LoVo (cell line): ENCODE data around the gene FBN2.
"Not testable (repeated sequence)": the region's sequence is repeated elsewhere in the genome, so short reads cannot be mapped to it uniquely, and the experiment has no call there.

Experiments used
- DNase-seq: peaks from one replicate; pipeline ENCODE4 v3.0.0-alpha.2; 2016; ENCODE audit warnings: low spot score

The FBN2 gene

DNA sequence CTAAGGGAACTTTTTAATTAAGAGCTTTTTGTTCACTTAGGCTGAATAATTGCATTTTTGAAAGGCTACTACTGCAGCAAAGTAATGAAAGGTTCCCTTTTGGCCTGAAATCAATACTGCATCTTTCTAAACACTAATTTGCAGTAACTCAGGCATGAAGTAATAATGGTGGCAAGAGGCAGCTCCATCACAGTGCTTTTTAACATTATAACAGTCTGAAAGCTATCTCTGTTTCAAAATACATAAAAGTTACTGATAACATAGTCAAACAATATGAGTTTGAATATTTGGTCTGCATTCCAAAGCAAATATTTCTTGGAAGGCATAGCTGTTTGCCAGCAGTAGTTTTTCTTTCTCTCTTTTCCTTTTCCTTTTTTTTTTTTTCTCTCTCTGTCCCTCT, 113.4 kb downstream of the FBN2 start:
- no peak for DNase-seq

DNA sequence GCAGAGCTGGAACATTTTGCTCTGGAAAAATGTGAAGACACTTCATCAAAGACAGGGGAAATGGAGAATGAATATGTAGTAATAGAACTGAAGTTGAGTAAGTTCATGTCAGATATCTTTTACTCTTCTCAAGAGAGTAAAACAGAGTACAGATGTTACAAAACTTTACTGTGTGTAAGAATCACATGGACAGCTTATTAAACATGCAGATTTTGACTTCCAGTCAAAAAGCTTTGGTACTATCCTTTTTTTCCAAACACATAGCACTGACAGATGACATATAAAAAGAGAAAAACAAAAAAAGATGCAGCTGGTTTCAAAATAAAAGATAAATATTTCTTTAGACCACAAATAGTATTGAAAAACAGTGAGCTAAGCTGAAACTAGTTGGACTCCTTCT, 115.4 kb downstream of the FBN2 start:
- no peak for DNase-seq

DNA sequence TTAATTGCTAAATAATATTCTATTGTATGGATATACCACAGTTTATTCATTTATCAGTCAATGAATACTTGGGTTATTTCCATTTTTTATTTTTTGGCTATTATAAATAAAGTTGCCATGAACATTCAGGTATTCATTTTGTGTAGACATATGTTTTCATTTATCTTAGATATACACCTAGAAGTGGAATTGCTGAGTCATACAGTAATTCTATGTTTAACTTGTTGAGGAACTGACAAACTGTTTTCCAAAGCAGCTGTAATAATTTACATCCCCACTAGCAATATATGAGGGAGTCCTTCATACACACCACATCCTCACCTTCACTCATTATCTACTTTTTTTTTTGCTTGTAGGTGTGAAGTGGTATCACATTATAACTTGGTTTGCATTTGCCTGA, 123.6 kb downstream of the FBN2 start:
- no peak for DNase-seq

DNA sequence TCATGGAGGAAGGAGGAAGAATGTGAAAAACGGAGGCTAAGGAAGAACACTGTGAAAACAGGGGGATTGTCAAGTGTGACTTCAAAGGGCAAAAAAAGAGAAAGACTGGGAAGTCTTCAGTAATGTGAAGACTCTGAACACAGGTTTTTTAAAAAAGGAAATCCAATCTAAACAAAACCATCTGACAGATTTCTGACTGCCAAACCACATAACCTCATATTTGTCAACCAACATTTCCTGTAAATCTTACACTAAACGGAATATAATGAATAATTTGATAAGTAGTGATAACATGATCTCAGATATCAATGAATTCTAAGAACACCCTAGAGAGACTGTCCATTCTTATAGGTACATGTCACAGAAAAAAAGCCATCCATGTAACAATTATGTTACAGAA, 124.7 kb downstream of the FBN2 start:
- DNase-seq = no peak

DNA sequence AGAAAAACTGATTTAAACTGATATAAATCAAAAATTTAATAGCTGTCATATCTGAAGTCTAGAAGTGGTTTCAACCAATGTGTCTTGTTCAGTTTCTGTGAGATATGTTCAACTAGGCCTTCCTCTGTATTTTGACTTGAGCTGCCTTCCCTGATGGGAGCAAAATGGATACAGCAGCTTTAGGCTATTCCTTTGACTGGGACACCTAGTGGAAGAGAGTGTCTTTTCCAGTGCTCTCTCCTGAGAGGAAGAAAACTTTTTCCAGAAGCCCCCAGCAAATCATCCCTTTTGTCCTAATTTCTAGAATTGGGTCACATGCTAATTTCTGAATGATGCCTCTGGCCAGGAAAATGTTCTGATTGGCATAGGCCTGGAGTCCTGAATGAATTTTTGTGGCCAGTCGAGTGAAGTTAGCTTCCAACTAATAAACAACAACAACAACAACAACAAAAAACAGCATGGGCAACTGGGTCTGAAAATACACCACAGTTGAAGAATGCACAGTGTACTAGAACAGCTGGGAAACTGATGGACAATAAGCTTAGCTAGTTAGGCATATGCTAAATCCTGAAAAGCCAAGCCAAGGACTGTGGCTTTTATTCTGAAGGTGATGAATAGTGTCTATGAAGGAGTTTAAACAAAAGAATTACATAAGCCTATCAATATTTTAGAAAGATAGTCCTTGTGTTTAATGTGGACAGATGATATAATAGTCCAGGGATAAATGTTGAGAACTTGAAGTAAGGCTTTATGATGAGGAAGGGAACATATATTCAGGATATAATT, 125.7 kb downstream of the FBN2 start:
- no peak for DNase-seq

DNA sequence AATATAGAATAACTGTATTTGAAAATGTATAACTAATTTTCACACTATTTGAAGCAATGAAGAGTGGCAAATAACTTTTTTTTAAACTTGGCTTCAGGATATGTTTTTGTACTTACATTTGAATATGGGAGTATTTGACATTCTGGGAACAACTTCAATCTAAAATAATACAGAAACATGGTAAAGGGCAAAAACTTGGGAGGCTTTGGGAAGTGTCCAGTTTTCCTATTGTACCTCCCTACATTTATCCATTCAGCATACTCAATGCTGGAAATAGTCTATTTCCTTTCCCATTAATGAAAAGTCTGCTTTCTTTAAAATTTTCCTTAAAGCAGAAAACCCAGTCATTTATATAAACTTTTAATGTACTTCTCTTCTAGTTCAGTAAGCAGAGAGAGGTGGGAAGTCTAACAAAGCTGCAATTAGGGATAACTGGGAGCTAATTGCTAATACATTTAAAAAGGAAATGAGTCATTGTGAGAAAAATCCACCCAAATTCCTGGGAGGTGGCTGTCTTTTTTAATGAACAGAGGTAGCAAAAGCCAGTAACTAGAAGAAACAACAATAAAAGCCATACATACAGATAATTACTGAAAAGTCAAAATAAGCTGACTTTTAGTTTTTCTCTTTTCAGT, 128.8 kb downstream of the FBN2 start:
- no peak for DNase-seq

DNA sequence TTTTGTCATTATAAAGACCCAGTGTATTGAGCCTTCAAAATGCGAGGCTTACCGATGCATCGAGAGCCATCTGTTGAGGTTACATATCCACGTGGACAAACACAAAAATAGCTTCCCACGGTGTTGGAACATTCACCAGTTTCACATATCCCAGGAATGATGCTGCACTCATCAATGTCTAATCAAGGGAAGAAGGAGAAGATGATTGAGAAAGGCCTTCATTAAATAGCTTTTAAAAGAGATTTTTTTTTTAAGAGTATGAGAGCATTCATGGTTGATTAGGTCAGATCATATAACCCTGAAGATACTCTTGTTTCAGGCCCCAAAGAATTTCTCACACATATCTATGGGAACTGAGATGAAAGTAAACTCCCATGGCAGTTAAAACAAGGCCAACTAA, 129.4 kb downstream of the FBN2 start:
- no peak for DNase-seq

DNA sequence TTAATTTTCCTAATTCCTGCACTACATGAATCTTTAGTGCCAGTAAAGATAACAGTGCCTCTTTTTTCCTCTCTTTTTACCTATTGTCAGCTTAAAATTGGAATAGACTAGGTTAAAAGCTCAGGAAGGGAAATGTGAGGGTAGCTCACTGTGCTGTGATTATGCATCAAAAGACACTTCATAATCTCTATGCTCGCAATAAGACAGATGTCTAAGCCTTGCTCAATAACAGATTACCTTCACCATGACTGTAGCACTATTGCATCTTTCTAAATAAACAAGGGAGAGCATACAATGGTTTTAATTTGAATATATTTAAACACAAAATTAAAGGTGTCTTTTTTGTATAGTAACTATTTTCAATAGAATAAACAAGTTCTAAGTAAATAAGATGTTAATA, 130.1 kb downstream of the FBN2 start:
- no peak for DNase-seq

DNA sequence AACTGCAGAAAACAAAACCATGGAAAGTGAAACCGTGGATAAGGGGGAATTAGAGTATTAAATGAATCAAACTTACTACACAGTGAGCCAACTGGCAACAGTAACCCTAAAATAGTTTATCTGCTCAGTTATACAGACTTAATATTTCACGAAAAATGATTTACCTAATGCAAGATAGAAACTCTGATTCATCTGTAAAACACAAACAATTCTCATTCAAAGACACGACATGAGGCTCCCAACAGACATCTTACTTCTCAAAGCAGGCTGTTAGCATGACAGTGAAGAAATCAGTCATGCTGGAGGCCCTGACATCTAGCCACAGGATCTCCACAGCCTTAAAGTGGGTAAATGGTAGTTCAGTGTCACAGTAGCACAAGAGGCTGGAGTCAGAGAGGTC, 131.2 kb downstream of the FBN2 start:
- DNase-seq = no peak

DNA sequence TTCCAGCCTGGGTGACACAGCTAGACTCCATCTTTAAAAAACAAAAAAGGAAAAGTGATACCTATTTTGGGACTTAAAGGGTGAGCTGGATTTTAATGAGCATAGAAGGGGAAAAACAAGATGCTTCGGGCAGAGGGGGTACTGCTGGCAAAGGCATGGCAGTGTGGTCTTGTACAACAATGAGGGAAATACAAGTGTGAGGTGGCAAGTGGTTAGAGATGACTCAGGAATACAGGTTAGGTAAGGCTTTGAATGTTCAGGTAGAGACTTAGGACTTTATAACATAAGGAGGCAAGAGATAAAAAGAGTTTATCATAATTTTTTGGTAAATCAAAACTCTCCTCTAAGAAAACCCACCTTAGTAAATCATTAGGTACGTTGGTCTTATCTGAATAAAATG, 132.9 kb downstream of the FBN2 start:
- no peak for DNase-seq

DNA sequence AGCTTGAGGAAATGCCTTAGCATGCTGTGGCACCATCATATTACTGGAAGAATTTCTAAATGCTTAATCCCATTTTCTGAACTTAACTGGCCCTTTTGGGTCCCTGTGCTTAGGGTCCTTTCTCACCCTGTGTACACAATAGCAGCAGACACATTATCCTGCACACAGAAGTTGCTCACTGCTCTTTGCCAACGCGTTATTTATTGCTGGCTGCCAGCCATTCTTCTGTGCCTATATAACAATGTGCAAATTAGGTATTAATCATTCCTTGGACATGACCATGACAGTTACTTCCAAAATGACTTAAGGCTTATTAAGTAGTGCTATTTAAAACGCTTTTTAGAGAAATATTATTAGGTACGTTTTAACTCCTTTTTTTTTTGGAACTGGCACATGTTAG, 134.7 kb downstream of the FBN2 start:
- no peak for DNase-seq

DNA sequence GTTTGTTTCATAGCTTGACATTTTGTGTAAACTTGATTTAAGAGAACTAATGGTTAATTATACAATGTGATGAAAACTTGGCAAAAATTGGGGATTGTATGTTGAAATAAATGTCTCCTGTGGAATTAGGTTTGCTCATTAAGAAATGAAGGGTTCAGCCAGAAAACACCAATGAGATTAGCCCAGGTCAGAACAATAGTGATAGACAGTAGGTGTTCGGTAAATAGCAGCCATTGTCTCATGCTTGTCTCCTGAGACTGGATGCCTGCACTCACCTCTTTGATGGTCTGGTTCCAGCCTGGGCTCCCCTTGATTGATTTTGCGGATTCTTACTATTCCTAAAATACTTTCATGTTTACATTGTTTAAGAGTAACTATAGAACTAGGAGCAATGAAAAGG, 135.5 kb downstream of the FBN2 start:
- DNase-seq = no peak

DNA sequence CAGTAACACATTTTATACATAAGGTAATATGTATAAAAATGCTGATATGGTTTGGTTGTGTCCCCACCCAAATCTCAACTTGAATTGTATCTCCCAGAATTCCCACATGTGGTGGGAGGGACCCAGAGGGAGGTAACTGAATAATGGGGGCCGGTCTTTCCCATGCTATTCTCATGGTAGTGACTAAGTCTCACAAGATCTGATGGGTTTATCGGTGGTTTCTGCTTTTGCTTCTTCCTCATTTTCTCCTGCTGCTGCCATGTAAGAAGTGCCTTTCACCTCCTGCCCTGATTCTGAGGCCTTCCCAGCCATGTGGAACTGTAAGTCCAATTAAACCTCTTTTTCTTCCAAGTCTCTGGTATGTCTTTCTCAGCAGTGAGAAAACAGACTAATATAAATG, 137.3 kb downstream of the FBN2 start:
- DNase-seq = not testable (repeated sequence)

DNA sequence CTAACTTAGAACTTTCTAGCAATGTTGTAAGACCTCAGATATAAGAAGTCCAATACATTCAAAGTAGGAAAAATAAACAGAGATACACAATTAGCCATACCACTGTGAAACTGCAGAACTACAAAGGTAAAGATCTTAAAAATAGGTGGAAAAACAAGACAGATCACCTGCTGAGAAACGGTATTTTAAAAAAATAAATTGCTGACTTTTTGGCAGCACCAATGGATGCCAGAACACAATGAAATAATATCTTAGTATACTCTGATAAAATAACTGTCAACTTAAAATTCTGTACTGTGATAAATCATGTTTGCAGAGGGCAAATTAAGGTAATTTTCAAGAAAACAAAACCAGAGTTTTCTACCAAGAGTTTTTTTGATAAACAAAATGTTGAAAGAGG, 138.9 kb downstream of the FBN2 start:
- DNase-seq = no peak

DNA sequence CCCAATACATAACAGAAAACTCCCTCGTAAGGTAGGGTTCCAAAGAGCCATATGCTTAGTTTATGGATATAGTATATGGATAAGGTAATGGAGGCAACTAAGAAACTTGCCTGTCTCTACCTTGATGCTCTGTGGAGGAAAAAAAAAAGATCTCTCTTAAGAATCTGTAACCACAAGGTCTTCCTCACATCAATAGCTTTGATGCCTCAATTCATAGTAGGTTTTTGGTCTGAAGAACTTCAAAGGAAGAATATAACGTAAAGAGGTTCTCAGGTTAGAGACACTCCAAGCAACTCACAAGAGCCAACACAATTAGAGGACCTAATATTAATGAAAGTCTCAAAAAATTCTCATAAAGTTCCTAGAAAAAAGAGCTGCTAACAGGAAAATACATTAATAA, 140.2 kb downstream of the FBN2 start:
- DNase-seq = no peak

DNA sequence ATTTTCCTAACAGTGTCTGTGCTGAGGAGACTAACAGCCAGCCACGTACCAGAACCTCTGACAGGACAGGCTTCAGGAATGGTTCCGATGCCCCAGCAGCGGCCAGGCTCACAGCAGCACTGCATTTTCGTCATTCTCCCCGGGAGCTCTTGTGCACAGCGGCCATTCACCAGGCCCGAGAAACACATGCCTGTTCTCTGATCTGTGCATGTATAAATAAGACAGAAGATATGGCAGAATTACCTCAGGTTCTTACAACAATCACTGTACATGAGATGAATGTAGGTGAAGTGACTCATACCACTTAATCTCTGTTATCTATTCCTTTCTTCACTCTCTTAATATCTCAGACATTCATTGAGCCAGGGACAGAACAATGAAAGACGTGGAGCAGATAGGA, 143.0 kb downstream of the FBN2 start:
- no peak for DNase-seq

DNA sequence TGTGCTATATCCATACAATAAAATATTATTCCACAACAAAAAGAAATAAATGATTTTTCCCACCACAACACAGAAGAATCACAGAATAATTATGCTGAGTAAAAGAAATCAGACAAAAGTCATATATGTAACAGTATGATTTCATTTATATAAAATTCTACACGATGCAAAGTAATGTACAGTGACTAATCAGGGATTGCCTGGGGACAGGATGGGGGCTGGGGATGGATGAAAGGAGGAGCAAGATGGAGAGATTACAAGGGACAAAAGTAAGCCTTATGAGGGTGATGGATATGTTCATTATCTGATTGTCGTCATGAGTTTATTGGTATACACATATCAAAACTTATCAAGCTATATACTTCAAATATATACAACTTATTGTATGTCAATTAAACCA, 154.0 kb downstream of the FBN2 start:
- no peak for DNase-seq

DNA sequence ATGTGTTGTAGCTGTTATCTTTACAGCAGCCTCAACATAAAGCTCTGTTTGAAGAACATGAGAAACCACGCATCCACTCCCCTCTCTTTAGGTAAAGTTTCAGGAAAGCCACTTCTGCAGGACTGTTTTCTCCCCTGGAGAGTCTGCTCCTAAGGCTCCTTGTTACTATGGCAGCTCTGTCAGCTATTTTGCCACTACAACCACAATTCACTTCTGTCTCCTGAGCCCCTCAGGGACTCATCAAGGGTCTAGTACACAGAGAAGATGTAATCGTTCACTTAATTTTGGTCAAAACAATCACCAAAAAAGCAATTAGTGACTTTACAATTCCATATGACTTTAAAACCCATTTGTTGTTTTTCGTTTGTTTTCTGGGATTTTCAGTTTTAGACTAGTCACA, 157.7 kb downstream of the FBN2 start:
- no peak for DNase-seq

DNA sequence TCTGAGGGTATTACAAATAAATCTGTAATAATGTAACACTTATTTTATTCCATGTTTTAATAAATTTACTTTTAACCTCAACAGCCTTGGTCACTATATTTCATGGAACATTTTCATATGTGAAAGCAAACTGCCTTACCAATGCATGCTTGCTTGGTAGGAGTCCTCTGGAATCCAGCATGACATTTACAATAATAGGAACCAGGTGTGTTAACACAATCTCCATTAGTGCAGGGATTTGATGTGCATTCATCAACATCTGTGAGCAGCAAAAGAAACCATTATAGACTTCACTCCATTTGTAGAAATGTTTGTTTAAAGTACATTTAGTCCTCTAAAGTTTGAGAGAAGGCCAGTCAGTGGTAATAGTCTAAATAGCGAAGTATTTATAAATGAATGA, 159.4 kb downstream of the FBN2 start:
- DNase-seq = no peak

DNA sequence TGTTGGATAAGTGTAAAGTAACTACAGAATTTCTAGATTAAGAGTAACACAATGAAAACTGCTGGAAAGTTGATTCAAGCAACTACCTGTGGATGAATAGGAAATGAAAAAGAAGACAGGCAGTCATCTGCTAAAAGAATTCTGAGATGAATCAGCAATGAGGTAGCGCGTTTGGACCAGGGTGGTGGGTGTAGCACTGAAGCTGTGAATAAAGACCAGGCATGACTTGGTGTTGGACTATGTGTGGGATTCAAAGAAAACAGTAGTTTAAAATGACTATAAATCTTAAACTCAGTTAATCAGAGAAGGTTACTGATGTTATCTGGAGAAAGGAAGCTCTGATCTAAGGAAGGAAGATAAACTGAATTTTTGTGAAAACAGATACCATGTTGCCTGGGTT, 159.8 kb downstream of the FBN2 start:
- DNase-seq = no peak

DNA sequence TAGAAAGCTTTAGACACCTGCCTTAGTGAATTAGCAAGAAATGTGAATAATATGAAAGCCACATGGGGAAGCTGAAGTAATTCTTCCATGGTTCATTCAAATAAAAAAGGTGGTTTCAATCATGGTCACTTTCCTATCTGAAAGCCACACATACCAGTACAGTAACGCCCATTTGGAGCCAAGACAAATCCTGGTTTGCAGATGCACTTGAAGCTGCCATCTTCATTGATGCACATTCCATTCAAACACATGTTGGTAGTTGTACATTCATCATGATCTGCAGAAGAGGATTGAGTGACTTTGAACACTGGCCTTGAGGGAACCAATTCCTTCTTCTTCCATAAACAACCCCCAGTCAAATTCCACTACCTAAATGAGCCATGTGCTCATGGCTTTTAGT, 161.5 kb downstream of the FBN2 start:
- DNase-seq = no peak

DNA sequence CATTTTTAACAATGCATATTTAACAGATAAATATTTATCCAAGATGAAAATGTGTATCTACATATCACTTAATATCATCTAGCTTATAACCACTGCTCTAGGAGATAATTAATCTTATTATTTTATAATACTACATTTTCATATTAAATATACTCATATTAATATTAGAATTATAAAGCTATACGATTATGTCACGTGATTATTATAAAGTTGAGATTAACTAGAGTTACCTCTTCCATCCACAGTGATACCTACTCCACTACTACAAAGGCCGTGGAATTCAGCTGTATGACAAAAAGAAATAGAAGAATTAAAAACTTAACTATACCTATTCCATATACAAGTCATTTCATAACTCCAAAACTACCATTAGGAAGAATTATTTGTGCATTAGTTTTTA, 171.9 kb downstream of the FBN2 start:
- DNase-seq = no peak

DNA sequence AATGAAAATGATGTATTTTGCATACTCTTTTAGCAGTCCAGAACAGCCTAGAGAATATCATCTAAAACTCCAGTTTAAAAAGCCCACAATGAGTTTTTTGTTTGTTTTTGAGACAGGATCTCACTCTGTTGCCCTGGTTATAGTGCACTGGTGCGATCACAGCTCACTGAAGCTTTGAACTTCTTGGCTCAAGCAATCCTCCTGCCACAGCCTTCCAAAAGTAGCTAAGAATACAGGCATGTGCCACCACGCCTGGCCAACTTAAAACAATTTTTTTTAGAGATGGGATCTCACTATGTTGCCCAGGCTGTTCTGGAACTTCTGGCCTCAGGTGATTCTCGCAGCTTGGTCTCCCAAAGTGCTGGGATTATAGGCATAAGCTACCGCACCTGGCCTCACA, 175.7 kb downstream of the FBN2 start:
- DNase-seq = no peak

DNA sequence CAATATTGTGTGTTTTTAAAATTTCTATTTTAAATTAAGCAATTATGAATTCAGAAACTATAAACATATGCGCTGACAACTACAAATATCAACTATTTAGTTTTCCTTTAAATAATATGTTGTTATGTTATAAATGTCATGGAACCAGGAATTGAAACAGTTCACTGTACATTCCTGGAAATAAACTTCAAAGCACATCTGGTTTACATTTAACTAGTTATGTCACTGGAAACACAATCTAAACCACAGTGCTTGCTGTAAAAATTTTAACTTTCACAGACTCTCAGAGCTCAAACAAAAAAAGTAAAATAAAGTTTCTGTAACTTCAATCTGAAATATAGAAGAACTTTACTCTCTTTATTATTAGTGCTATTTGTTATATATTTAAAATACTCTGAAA, 179.2 kb downstream of the FBN2 start:
- DNase-seq = no peak
